Left ventricle myocardium inferior (tissue), 1 donor: Measurements from ENCODE around the gene SPRR2B. TPM values are rescaled to one million over a fixed set of nuclear protein-coding genes. Genes with fewer than 3 reads are reported as not detected.
"Not testable (repeated sequence)": the region's sequence is repeated elsewhere in the genome, so short reads cannot be mapped to it uniquely, and the experiment has no call there.

Experiments
- DNase-seq: peaks from one replicate; pipeline ENCODE4 v3.0.0-alpha.2; 2020
- H3K27ac ChIP-seq: fragments of 200-600 bp; replicated peaks from 2 replicates; pipeline ENCODE4 v1.8.0; 2021
- H3K27me3 ChIP-seq: fragments of 200-600 bp; 2 replicates; pipeline ENCODE4 v1.8.0; 2021; ENCODE audit warnings: low read depth
- H3K36me3 ChIP-seq: fragments of 200-600 bp; 2 replicates; pipeline ENCODE4 v1.8.0; 2021
- H3K4me1 ChIP-seq: fragments of 200-600 bp; 2 replicates; pipeline ENCODE4 v1.8.0; 2021
- H3K4me3 ChIP-seq: fragments of 200-600 bp; 2 replicates; pipeline ENCODE4 v1.8.0; 2021; ENCODE audit warnings: mild to moderate bottlenecking, moderate library complexity
- H3K9me3 ChIP-seq: fragments of 200-600 bp; replicated peaks from 2 replicates; pipeline ENCODE4 v1.8.0; 2021
- intact Hi-C: fragments of 100-400 bp; cut with micrococcal nuclease; formaldehyde crosslinking; loops from one replicate; pipeline ENCODE4 v1.11.0; 2022
- total RNA-seq: library from RNA; stranded (reverse); fragmentation: NEBNext Ultra II Directional; extraction: Animal tissue kit (Norgen Biotek cat#: 25700); gene quantifications from one replicate; pipeline ENCODE4 v1.2.1, GENCODE V29; 2021
- TF ChIP-seq, protein P1 (sequence below): fragments of 200-600 bp; IDR thresholded peaks from 2 replicates; pipeline ENCODE4 v1.8.0; 2021; ENCODE audit warnings: antibody characterized with exemption, mild to moderate bottlenecking, borderline replicate concordance
- donor health status: DM: no; HTN: yes; CAD: no; lungs with severe emphysema.

SPRR2B gene
- total RNA-seq, 1 donor from 2014 or later = not detected

DNA sequence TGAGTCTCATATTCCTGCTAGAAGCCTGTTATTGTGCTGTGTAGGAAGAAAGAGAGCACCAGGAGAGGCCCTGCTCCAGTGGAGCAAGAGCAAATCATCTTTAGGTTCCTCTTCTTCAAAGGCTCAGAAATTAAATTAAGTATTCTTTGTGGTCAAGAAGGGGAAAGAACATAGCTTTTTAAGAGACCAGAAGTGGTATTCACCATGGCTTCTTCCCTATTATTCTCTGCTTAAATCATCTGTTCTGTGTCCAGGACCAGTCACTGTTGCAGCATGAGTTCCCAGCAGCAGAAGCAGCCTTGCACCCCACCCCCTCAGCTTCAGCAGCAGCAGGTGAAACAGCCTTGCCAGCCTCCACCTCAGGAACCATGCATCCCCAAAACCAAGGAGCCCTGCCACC lies 39.3 kb downstream of the SPRR2B start:
- H3K27ac ChIP-seq = no peak overlapping the region
- TF ChIP-seq, protein P1, sequence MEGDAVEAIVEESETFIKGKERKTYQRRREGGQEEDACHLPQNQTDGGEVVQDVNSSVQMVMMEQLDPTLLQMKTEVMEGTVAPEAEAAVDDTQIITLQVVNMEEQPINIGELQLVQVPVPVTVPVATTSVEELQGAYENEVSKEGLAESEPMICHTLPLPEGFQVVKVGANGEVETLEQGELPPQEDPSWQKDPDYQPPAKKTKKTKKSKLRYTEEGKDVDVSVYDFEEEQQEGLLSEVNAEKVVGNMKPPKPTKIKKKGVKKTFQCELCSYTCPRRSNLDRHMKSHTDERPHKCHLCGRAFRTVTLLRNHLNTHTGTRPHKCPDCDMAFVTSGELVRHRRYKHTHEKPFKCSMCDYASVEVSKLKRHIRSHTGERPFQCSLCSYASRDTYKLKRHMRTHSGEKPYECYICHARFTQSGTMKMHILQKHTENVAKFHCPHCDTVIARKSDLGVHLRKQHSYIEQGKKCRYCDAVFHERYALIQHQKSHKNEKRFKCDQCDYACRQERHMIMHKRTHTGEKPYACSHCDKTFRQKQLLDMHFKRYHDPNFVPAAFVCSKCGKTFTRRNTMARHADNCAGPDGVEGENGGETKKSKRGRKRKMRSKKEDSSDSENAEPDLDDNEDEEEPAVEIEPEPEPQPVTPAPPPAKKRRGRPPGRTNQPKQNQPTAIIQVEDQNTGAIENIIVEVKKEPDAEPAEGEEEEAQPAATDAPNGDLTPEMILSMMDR = no peak
- no peak for DNase-seq
- H3K27me3 ChIP-seq = no peaks in the 10 kb centered on the region
- H3K9me3 ChIP-seq = no peaks in the 10 kb centered on the region
- no peak overlapping the region for H3K4me3 ChIP-seq
- no peaks in the 10 kb centered on the region for H3K36me3 ChIP-seq
- no peaks in the 10 kb centered on the region for H3K4me1 ChIP-seq
- intact Hi-C loops = no loop called here

DNA sequence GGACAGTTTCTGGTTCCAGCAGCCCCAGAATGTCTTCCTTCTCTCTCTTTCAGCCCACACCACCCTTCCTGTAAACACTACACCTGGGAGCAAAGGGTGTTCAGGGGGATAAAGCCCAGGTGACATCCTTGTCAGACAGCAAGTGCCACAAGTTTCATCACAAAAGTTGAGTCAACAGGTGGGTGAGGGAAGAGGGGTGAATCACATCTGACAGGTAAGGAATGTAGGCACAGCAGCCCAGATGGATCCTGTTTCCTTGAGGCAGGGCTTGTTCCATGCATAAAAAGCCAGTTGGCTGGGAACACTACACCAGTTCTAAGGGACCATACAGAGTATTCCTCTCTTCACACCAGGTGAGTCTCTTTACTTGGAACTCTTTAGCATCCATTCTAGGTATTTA lies 40.5 kb downstream of the SPRR2B start, which contains the start of gene SPRR1B:
Gene SPRR1B, plus strand, starts transcription at position 309 of the 400 bp plus-strand sequence. CDS start 1,143 bp downstream, outside the sequence.
- Histone ChIP-seq H3K4me1 (no peaks in the 10 kb centered on the region), H3K27me3 (no peaks in the 10 kb centered on the region), H3K27ac (no peak within 1 kb of the TSS), H3K4me3 (no peak within 1 kb of the TSS), H3K9me3 (no peaks in the 10 kb centered on the region), H3K36me3 (no peaks in the 10 kb centered on the region)
- intact Hi-C loops = no loop called here
- DNase-seq = no peak
- TF ChIP-seq, protein P1 = no peak

DNA sequence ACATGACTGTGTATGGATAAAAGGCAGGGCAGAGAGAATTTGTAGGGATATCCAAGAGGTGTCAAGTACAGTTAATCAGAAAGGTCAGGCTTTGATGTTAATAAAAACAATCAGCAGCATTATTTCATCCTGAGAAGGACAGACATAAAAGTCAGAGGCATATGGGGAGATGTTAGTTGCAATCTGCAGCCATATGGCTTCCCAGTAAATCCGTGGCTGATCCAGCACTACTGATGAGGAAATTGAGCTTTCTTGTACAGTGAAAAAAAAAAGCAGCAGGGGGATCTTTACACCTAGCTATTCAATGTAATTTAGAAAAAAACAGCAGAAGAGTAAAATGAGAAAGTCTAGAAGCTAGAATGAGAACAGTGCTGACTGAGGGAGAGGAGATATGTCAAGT lies 42.6 kb downstream of the SPRR2B start:
- Histone ChIP-seq H3K4me3 (no peak overlapping the region), H3K9me3 (no peaks in the 10 kb centered on the region), H3K4me1 (no peaks in the 10 kb centered on the region), H3K27ac (no peak overlapping the region), H3K36me3 (no peaks in the 10 kb centered on the region), H3K27me3 (no peaks in the 10 kb centered on the region)
- intact Hi-C loops = no loop called here
- DNase-seq = no peak
- TF ChIP-seq, protein P1 = no peak

DNA sequence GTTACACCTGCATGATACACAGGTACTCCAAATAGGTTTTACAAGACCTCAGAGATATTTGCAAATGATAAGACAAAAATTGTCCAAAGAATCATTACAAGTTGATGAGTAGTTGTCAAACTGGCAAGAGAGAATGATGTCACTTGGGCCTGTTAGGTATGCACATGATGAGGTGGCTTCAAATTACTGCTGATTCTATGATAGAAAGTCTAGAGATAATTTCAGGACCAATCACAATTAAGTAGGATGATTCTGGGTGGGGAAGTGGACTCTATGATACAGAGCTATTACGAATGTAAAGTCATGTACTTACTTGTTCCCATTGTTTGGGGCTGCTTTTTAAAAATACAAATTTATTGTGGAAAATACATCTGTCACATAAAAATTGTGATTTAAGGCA lies 45.6 kb downstream of the SPRR2B start:
- H3K9me3 ChIP-seq = no peaks in the 10 kb centered on the region
- TF ChIP-seq, protein P1 = no peak
- H3K36me3 ChIP-seq = no peaks in the 10 kb centered on the region
- H3K4me3 ChIP-seq = no peak overlapping the region
- H3K27ac ChIP-seq = no peak overlapping the region
- no peak for DNase-seq
- H3K27me3 ChIP-seq = no peaks in the 10 kb centered on the region
- intact Hi-C loops = no loop called here
- no peaks in the 10 kb centered on the region for H3K4me1 ChIP-seq

DNA sequence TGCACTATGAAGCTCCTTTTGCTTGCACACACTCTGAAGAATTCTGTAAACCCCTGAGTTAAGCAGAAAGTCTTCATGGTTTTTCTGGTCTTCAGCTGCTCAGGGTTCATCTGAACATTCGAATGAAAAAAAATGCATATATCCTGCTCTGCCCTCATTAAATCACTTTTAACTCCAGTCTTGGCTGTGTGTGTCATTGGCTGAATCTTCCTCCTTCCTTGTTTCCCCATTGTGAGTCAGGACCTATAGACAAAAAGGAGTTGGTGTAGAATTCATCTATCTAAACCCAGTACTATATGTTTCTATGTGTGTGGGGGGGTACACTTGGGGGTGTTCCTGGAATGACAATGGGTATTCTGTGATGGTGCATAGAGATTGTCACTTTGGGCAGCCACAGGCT lies 47.0 kb downstream of the SPRR2B start:
- Histone ChIP-seq H3K9me3 (no peaks in the 10 kb centered on the region), H3K27me3 (no peaks in the 10 kb centered on the region), H3K27ac (no peak overlapping the region), H3K36me3 (no peaks in the 10 kb centered on the region), H3K4me1 (no peaks in the 10 kb centered on the region), H3K4me3 (no peak overlapping the region)
- TF ChIP-seq, protein P1 = no peak
- intact Hi-C loops = no loop called here
- DNase-seq = no peak

DNA sequence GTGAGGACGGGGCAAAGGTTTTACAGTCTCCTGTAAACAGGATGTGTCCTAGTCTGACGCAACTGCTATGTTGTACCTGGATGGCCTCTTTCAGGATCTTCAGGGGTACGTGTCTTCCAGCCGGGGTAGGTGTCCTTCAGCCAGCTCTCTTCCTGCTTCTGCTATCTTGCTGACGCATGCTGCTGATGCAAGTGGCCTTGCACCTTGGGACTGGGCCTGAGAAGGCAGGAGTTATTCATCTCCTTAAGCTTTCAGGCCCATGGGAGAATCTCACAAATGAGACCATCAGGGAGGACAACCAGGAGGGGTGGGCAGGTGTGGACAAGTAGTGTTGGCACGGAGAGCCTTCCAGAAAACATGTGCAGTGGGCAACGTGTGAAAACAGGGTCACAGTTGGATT lies 48.3 kb downstream of the SPRR2B start:
- Histone ChIP-seq H3K27me3 (peaks cover 6% of the 10 kb centered on the region), H3K4me1 (no peaks in the 10 kb centered on the region), H3K9me3 (no peaks in the 10 kb centered on the region), H3K27ac (no peak overlapping the region), H3K36me3 (no peaks in the 10 kb centered on the region), H3K4me3 (no peak overlapping the region)
- no peak for DNase-seq
- intact Hi-C loops = no loop called here
- TF ChIP-seq, protein P1 = no peak

DNA sequence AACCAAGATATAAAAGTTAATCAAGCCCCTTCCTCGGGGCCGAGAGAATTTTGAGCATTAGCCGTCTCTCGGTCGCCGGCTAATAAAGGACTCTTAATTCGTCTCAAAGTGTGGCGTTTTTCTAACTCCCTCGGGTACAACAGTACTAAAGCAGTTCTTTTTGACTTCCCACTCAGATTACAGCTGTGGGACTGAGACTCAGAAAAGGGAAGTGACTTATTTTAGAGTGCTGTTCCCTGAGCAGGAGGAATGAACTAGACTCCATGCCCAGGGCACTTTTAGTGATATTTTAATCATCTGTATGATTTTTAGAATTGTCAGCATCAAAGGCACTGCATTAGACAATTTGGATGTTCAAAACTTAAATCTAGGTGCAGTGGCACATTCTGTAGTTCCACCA lies 49.1 kb downstream of the SPRR2B start:
- H3K4me1 ChIP-seq, H3K36me3 ChIP-seq, intact Hi-C loops, H3K4me3 ChIP-seq, H3K9me3 ChIP-seq, H3K27me3 ChIP-seq, H3K27ac ChIP-seq, DNase-seq: not testable (repeated sequence)

DNA sequence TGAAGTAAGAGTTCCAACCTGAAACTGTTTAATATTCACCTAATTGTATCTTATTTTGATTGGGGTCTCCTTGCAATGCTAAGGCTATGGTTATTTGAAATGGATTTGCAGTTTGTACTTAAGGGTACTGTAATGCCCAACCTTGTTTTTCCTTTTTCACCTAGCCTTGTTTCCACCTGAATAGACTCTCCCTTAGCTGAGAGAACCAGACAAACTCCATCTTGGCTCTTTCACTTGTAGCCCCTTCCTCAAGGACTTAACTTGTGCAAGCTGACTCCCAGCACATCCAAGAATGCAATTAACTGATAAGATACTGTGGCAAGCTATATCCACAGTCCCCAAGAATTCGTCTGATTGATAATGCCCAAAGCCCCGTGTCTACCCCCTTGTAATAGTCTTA lies 49.6 kb downstream of the SPRR2B start:
- H3K4me3 ChIP-seq, H3K27me3 ChIP-seq, H3K27ac ChIP-seq, H3K4me1 ChIP-seq, DNase-seq, H3K36me3 ChIP-seq, intact Hi-C loops, H3K9me3 ChIP-seq: not testable (repeated sequence)
